K562 (cell line): ENCODE data around the gene LRRC75A. TPM values are rescaled to one million over a fixed set of nuclear protein-coding genes. Genes with fewer than 3 reads are reported as not detected.

Experiments
- EP400 ChIP-seq: fragments of 450-650 bp; IDR thresholded peaks from 2 replicates; pipeline ENCODE4 v1.6.1; 2017; ENCODE audit warnings: antibody characterized with exemption, mild to moderate bottlenecking, moderate library complexity
- FOS ChIP-seq: IDR thresholded peaks from 3 replicates; pipeline ENCODE4 v1.6.1; 2011; ENCODE audit not compliant: insufficient read length; ENCODE audit errors: extremely low read depth
- HEY1 ChIP-seq: fragments of 250-450 bp; sonication (Bioruptor Pico); IDR thresholded peaks from 2 replicates; pipeline ENCODE4 v1.5.0; 2020; ENCODE audit warnings: mild to moderate bottlenecking, moderate library complexity, borderline replicate concordance
- KDM5B ChIP-seq: fragments of 200-600 bp; sonication (generic); IDR thresholded peaks from 2 replicates; pipeline ENCODE4 v1.6.1; 2012; ENCODE audit warnings: low read depth, mild to moderate bottlenecking, moderate library complexity, low read length, control low read depth, inconsistent platforms; ENCODE audit not compliant: insufficient replicate concordance
- KLF16 ChIP-seq: IDR thresholded peaks from 2 replicates; pipeline ENCODE4 v1.6.1; 2016; ENCODE audit warnings: antibody characterized with exemption
- MAFK ChIP-seq: IDR thresholded peaks from 2 replicates; pipeline ENCODE4 v1.6.1; 2011; ENCODE audit warnings: low read length, improper control_type of control experiment
- MYNN ChIP-seq, 2 experiments: sonication (generic); formaldehyde crosslinking in 1 of 2; IDR thresholded peaks; 2 replicates each; pipeline versions ENCODE4 v1.5.0 to v1.6.1; 2016 to 2020; ENCODE audit warnings: antibody characterized with exemption in 1 of 2, missing genetic modification reagents in 1 of 2
- NBN ChIP-seq: fragments of 450-650 bp; IDR thresholded peaks from 2 replicates; pipeline ENCODE4 v1.6.1; 2016; ENCODE audit warnings: low read depth, mild to moderate bottlenecking
- POLR2AphosphoS5 ChIP-seq: IDR thresholded peaks from 2 replicates; pipeline ENCODE4 v1.6.1; 2011; ENCODE audit warnings: mild to moderate bottlenecking, low read depth, low read length, moderate library complexity; ENCODE audit not compliant: control insufficient read depth, insufficient read depth
- RAD51 ChIP-seq: fragments of 450-650 bp; IDR thresholded peaks from 2 replicates; pipeline ENCODE4 v1.7.1; 2016; ENCODE audit warnings: low read depth, mild to moderate bottlenecking, borderline replicate concordance
- RFX5 ChIP-seq: IDR thresholded peaks from 2 replicates; pipeline ENCODE4 v1.6.1; 2011; ENCODE audit warnings: low read depth, mild to moderate bottlenecking, improper control_type of control experiment, low read length
- RFX7 ChIP-seq: fragments of 250-450 bp; sonication (Bioruptor Pico); IDR thresholded peaks from 2 replicates; pipeline ENCODE4 v1.5.1; 2021; ENCODE audit warnings: mild to moderate bottlenecking
- ZBTB17 ChIP-seq: fragments of 450-650 bp; formaldehyde crosslinking; IDR thresholded peaks from 2 replicates; pipeline ENCODE4 v1.4.0; 2020; ENCODE audit warnings: mild to moderate bottlenecking
- ZNF239 ChIP-seq: fragments of 250-450 bp; sonication (Bioruptor Pico); IDR thresholded peaks from 2 replicates; pipeline ENCODE4 v1.4.0; 2020; ENCODE audit warnings: mild to moderate bottlenecking
- ZNF354B ChIP-seq: fragments of 250-450 bp; sonication (Bioruptor Pico); IDR thresholded peaks from 2 replicates; pipeline ENCODE4 v1.4.0; 2020
- polyA plus RNA-seq, 8 experiments: library from polyadenylated mRNA; depleted of rRNA in 4 of 8; stranded (reverse) in 5 of 8; unstranded in 3 of 8; fragments of >200 nt; fragmentation: Nextera tagmentation in 2 of 8; fragmentation: Illumina TruSeq in 1 of 8; extraction: Ambion mirVana in 2 of 8; extraction: Trizol in 1 of 8; gene quantifications; 2 replicates each; pipeline versions ENCODE4 v1.2.1 to v1.2.3, GENCODE V29; 2011 to 2014; ENCODE audit warnings: inconsistent platforms in 1 of 8, missing spikeins in 1 of 8
- total RNA-seq, 7 experiments: library from RNA; depleted of rRNA in 6 of 7; stranded (reverse); fragments of >200 nt in 6 of 7; fragmentation: Illumina TruSeq in 2 of 7; extraction: Trizol in 2 of 7; gene quantifications; 2 replicates each; pipeline versions ENCODE4 v1.2.1 to v1.2.3, GENCODE V29; 2011 to 2021; ENCODE audit warnings: low replicate concordance in 1 of 7
- TF ChIP-seq, protein P1 (sequence below), 2 experiments: IDR thresholded peaks in 1 of 2; conservative IDR thresholded peaks in 1 of 2; 2 replicates each; pipeline ENCODE4 v1.6.1; 2016; ENCODE audit warnings: low read depth in 2 of 2, mild to moderate bottlenecking in 1 of 2, missing compliant biosample characterization in 1 of 2, missing genetic modification characterization in 1 of 2, moderate library complexity in 1 of 2
- TF ChIP-seq, protein P2 (sequence below): sonication (generic); formaldehyde crosslinking; IDR thresholded peaks from 2 replicates; pipeline ENCODE4 v1.8.0; 2022; ENCODE audit warnings: mild to moderate bottlenecking, missing genetic modification reagents
- TF ChIP-seq, protein P3 (sequence below): fragments of 450-650 bp; IDR thresholded peaks from 2 replicates; pipeline ENCODE4 v1.6.1; 2016; ENCODE audit warnings: missing biosample characterization, missing genetic modification characterization
- TF ChIP-seq, protein P4 (sequence below): IDR thresholded peaks from 2 replicates; pipeline ENCODE4 v1.6.1; 2016; ENCODE audit warnings: missing genetic modification characterization, missing compliant biosample characterization

Gene LRRC75A
- total and polyA plus RNA-seq, 9 of the 15 experiments (the other 6 are each of a cell fraction or from before 2014, with no cell fraction given), result 0.04 to 0.34 (median 0.08) TPM; not detected in 5

DNA sequence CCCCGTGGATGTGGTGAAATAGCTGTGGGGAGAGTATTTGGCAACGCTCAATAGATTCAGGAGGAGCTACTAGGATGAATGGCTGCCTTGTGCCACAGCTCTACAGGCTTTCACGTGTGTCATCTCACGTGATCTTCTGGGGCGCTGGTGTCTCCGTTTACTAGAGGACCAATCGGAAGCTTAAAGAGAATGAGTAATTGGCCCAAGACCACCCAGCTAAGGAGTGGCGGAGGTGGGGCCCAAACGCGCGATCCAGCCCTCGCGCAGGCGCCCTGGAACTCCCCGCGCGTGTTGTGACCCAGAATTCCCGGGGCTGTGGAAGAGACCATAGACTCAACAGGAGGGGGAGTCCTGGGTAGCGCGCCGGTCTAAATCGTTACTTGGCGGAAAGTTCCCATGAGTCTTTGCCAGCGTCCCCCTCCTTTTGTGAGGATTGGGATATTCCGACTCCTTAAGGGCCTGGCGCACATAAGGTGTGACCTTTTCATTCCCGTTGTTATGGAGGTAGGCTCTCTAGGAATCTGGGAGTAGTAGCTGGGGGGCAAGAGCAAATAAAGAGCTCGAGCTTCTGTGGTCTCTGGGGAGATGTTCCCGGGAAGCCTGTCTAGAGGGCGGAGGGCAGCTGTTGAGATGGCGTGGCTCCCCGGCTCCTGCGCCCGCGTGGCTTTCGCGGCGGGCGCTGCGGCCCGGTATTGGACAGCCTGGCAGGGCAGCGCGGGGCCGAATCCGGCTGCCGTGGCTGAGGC, 53.3 kb downstream of the LRRC75A start (continued):
- TF ChIP-seq, protein P1, sequence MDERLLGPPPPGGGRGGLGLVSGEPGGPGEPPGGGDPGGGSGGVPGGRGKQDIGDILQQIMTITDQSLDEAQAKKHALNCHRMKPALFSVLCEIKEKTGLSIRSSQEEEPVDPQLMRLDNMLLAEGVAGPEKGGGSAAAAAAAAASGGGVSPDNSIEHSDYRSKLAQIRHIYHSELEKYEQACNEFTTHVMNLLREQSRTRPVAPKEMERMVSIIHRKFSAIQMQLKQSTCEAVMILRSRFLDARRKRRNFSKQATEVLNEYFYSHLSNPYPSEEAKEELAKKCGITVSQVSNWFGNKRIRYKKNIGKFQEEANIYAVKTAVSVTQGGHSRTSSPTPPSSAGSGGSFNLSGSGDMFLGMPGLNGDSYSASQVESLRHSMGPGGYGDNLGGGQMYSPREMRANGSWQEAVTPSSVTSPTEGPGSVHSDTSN (CRISPR knock-in tag; IDR thresholded peaks at IDR 0.05; ENCODE audit: low read depth), result no peak
- TF ChIP-seq, protein P1 (tag; conservative IDR thresholded peaks at IDR 0.05; ENCODE audit: low read depth), result peak; percentile 92
- TF ChIP-seq ZNF354B, result no peak
- TF ChIP-seq KDM5B, result peak; percentile 97
- no peak; the same call in 1 of the 2 replicates for TF ChIP-seq RFX7 (CRISPR knock-in tag)
- TF ChIP-seq MYNN (IDR thresholded peaks at IDR 0.05), result peak; percentile 21
- no peak for TF ChIP-seq MYNN (CRISPR knock-in tag; IDR thresholded peaks at IDR 0.05)
- no peak for TF ChIP-seq MAFK
- peak; percentile 92 for TF ChIP-seq EP400
- no peak for TF ChIP-seq NBN
- TF ChIP-seq, protein P2, sequence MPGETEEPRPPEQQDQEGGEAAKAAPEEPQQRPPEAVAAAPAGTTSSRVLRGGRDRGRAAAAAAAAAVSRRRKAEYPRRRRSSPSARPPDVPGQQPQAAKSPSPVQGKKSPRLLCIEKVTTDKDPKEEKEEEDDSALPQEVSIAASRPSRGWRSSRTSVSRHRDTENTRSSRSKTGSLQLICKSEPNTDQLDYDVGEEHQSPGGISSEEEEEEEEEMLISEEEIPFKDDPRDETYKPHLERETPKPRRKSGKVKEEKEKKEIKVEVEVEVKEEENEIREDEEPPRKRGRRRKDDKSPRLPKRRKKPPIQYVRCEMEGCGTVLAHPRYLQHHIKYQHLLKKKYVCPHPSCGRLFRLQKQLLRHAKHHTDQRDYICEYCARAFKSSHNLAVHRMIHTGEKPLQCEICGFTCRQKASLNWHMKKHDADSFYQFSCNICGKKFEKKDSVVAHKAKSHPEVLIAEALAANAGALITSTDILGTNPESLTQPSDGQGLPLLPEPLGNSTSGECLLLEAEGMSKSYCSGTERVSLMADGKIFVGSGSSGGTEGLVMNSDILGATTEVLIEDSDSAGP, result no peak
- TF ChIP-seq, protein P3, sequence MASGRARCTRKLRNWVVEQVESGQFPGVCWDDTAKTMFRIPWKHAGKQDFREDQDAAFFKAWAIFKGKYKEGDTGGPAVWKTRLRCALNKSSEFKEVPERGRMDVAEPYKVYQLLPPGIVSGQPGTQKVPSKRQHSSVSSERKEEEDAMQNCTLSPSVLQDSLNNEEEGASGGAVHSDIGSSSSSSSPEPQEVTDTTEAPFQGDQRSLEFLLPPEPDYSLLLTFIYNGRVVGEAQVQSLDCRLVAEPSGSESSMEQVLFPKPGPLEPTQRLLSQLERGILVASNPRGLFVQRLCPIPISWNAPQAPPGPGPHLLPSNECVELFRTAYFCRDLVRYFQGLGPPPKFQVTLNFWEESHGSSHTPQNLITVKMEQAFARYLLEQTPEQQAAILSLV (tag), result no peak
- peak; percentile 42 for TF ChIP-seq FOS
- TF ChIP-seq ZNF239, result no peak
- TF ChIP-seq RAD51, result peak; percentile 90
- TF ChIP-seq RFX5, result peak; percentile 20; the same call in 1 of the 2 replicates
- TF ChIP-seq HEY1 (CRISPR knock-in tag), result no peak
- TF ChIP-seq ZBTB17 (CRISPR knock-in tag), result no peak
- no peak for TF ChIP-seq KLF16
- TF ChIP-seq, protein P4, sequence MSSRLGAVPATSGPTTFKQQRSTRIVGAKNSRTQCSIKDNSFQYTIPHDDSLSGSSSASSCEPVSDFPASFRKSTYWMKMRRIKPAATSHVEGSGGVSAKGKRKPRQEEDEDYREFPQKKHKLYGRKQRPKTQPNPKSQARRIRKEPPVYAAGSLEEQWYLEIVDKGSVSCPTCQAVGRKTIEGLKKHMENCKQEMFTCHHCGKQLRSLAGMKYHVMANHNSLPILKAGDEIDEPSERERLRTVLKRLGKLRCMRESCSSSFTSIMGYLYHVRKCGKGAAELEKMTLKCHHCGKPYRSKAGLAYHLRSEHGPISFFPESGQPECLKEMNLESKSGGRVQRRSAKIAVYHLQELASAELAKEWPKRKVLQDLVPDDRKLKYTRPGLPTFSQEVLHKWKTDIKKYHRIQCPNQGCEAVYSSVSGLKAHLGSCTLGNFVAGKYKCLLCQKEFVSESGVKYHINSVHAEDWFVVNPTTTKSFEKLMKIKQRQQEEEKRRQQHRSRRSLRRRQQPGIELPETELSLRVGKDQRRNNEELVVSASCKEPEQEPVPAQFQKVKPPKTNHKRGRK, result no peak
- peak; percentile 98 for TF ChIP-seq POLR2AphosphoS5
